Endothelial cell of umbilical vein (primary cell): ENCODE results near the gene DKK3.

Source experiments
- CTCF ChIP-seq, 2 donors: IDR thresholded peaks; 1 replicate in 1 of 2; 2 replicates in 1 of 2; pipeline ENCODE4 v1.5.1; 2011; ENCODE audit warnings: low read length in 2 of 2, mild to moderate bottlenecking in 2 of 2, moderate library complexity in 2 of 2, control low read depth in 1 of 2, inconsistent platforms in 1 of 2, low read depth in 1 of 2; ENCODE audit not compliant: insufficient read depth in 1 of 2; ENCODE audit errors: extremely low read depth in 1 of 2
- EZH2 ChIP-seq: IDR thresholded peaks from 2 replicates; pipeline ENCODE4 v1.6.1; 2012; ENCODE audit warnings: borderline replicate concordance, low read depth, mild to moderate bottlenecking, moderate library complexity, low read length, inconsistent platforms; ENCODE audit not compliant: severe bottlenecking
- JUN ChIP-seq: IDR thresholded peaks from 2 replicates; pipeline ENCODE4 v1.6.1; 2011; ENCODE audit warnings: borderline replicate concordance, low read depth; ENCODE audit not compliant: insufficient read length, insufficient read depth

GRCh38 chr11:12005061-12005460 lies 3.4 kb downstream of the DKK3 start:
- TF ChIP-seq CTCF (IDR thresholded peaks at IDR 0.05; ENCODE audit: extremely low read depth in 1 of 2, insufficient read depth in 1 of 2, low read depth in 1 of 2, low read length in 2 of 2) (no peak), EZH2 (no peak), JUN (no peak)
